HEK293 (cell line): Measurements from ENCODE around the gene TSTD1.

Experiments
- SP7 ChIP-seq: fragments of 450-650 bp; formaldehyde crosslinking; IDR thresholded peaks from 2 replicates; pipeline ENCODE4 v1.5.1; 2016; ENCODE audit warnings: missing biosample characterization, missing genetic modification characterization
- TRIM28 ChIP-seq: IDR thresholded peaks from 2 replicates; pipeline ENCODE4 v1.6.1; 2011; ENCODE audit warnings: low read length, control low read depth, borderline replicate concordance
- ZBTB21 ChIP-seq: fragments of 450-650 bp; formaldehyde crosslinking; IDR thresholded peaks from 2 replicates; pipeline ENCODE4 v1.5.1; 2017; ENCODE audit warnings: missing biosample characterization, missing genetic modification characterization
- ZNF133 ChIP-seq: fragments of 450-650 bp; formaldehyde crosslinking; IDR thresholded peaks from 2 replicates; pipeline ENCODE4 v1.5.1; 2016; ENCODE audit warnings: missing biosample characterization, missing genetic modification characterization
- ZNF274 ChIP-seq, 2 experiments: fragments of 200-500 bp in 1 of 2; fragments of 450-650 bp in 1 of 2; sonication (Bioruptor generic) in 1 of 2; formaldehyde crosslinking in 1 of 2; IDR thresholded peaks; 2 replicates each; pipeline versions ENCODE4 v1.5.1 to v1.6.1; 2014 to 2016; ENCODE audit warnings: borderline replicate concordance in 1 of 2, inconsistent platforms in 1 of 2, low read length in 1 of 2, missing biosample characterization in 1 of 2, missing genetic modification characterization in 1 of 2
- ZNF426 ChIP-seq: fragments of 450-650 bp; formaldehyde crosslinking; IDR thresholded peaks from 2 replicates; pipeline ENCODE4 v1.5.1; 2017; ENCODE audit warnings: missing biosample characterization, missing genetic modification characterization, mild to moderate bottlenecking, inconsistent platforms, moderate library complexity
- TF ChIP-seq, protein P1 (sequence below): fragments of 450-650 bp; formaldehyde crosslinking; IDR thresholded peaks from 2 replicates; pipeline ENCODE4 v1.5.1; 2016; ENCODE audit warnings: missing biosample characterization, missing genetic modification characterization
- TF ChIP-seq, protein P2 (sequence below): fragments of 450-650 bp; formaldehyde crosslinking; IDR thresholded peaks from 2 replicates; pipeline ENCODE4 v1.5.1; 2016; ENCODE audit warnings: missing biosample characterization, missing genetic modification characterization

DNA sequence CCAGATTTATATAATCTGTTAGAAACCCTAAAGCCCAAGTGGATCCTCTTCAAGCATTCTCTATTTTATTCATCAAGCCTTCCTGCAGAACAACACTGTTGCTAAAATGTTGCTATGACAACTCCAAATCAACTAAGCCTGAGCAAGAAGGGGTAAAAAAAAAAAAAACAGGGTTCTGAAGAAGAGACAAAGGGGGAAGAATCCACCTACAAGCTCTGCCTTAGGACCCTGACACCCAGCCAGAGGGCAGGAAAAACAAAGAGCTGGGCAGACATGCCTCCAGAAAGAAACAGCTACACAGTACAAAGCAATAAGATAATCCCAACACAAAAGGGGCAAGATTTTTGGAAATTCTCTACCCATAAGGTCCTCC, 5.8 kb upstream of the TSTD1 start:
- TF ChIP-seq, protein P1, sequence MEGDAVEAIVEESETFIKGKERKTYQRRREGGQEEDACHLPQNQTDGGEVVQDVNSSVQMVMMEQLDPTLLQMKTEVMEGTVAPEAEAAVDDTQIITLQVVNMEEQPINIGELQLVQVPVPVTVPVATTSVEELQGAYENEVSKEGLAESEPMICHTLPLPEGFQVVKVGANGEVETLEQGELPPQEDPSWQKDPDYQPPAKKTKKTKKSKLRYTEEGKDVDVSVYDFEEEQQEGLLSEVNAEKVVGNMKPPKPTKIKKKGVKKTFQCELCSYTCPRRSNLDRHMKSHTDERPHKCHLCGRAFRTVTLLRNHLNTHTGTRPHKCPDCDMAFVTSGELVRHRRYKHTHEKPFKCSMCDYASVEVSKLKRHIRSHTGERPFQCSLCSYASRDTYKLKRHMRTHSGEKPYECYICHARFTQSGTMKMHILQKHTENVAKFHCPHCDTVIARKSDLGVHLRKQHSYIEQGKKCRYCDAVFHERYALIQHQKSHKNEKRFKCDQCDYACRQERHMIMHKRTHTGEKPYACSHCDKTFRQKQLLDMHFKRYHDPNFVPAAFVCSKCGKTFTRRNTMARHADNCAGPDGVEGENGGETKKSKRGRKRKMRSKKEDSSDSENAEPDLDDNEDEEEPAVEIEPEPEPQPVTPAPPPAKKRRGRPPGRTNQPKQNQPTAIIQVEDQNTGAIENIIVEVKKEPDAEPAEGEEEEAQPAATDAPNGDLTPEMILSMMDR (tag by site-specific recombination), result no peak
- no peak for TF ChIP-seq SP7 (tag by site-specific recombination)
- no peak for TF ChIP-seq ZNF133 (tag by site-specific recombination)
- TF ChIP-seq ZNF426 (tag by site-specific recombination), result no peak
- no peak for TF ChIP-seq TRIM28
- TF ChIP-seq ZBTB21 (tag by site-specific recombination), result no peak
- TF ChIP-seq ZNF274 (IDR thresholded peaks at IDR 0.05; ENCODE audit: low read length), result no peak
- no peak for TF ChIP-seq ZNF274 (tag by site-specific recombination; IDR thresholded peaks at IDR 0.05; ENCODE audit: borderline replicate concordance)
- TF ChIP-seq, protein P2, sequence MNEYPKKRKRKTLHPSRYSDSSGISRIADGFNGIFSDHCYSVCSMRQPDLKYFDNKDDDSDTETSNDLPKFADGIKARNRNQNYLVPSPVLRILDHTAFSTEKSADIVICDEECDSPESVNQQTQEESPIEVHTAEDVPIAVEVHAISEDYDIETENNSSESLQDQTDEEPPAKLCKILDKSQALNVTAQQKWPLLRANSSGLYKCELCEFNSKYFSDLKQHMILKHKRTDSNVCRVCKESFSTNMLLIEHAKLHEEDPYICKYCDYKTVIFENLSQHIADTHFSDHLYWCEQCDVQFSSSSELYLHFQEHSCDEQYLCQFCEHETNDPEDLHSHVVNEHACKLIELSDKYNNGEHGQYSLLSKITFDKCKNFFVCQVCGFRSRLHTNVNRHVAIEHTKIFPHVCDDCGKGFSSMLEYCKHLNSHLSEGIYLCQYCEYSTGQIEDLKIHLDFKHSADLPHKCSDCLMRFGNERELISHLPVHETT (tag by site-specific recombination), result no peak
